ENCODE results near the gene ZNF423.

GRCh38 chr16:49698931-49699840, 156.7 kb downstream of the ZNF423 start:
- TF ChIP-seq EZH2phosphoT487 (IDR thresholded peaks at IDR 0.05; ENCODE audit: insufficient read depth, low read depth) = no peak
- TF ChIP-seq EZH2 (IDR thresholded peaks at IDR 0.05; ENCODE audit: insufficient read depth, poor library complexity, severe bottlenecking) = no peak

All from GM23248 (cell line).